Gastrocnemius medialis (tissue), 4 donors: ENCODE measurements around the gene SLC6A19.

Source experiments
- CTCF ChIP-seq, 5 experiments: fragments of 450-650 bp in 3 of 5; fragments of 200-600 bp in 2 of 5; sonication (generic) in 2 of 5; IDR thresholded peaks in 4 of 5; conservative IDR thresholded peaks in 1 of 5; 1 replicate in 4 of 5; 2 replicates in 1 of 5; pipeline ENCODE4 v1.5.1; 2016 to 2019; ENCODE audit warnings: antibody characterized with exemption in 5 of 5, mild to moderate bottlenecking in 3 of 5, moderate library complexity in 3 of 5
- POLR2A ChIP-seq, 2 donors: fragments of 450-650 bp; IDR thresholded peaks; one replicate each; pipeline ENCODE4 v1.6.1; 2017; ENCODE audit warnings: antibody characterized with exemption in 2 of 2, mild to moderate bottlenecking in 2 of 2, moderate library complexity in 2 of 2

DNA sequence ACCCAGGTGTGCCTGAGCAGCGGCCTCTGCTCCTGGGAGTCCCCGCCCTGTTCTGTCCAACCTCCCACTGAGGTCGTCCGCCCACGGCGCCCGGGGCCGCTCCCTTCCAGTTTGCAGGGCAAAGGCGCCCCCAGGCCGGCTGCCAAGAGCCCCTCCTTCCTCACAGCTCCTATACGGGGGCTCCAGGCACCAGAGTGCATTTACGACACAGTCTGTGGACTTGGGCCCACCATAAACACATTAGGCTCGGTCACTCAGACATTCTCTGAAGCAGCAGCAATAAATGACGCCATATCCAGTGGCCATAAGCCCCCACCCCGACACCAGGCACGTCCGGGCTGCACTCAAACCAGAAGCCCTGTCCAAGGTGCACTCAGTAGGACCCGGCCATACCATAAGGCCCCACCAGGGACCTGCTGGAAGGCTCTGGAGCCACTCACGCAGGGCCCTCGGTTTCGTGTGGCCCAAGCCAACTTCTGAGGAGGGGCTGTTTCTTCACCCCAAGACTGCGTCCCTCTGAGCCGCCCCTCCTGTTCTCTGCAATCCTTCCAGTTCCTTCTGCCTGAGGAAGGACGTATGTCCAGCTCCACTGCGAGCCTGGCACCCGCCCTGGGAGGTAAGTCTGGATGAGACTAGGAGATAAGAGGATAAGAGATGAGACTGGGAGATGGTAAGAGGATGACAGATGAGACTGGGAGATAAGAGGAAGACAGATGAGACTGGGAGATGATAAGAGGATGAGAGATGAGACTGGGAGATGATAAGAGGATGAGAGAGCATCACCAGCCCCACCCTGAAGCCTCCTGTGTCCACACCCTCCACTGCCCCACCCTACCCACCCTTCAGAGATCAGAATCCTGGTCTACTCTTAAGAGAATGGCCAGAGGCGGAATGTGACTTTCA, 50.5 kb downstream of the SLC6A19 start:
- TF ChIP-seq POLR2A (IDR thresholded peaks at IDR 0.05) (no peak), CTCF (IDR thresholded peaks at IDR 0.05 in 4 of 5, conservative IDR thresholded peaks at IDR 0.05 in 1 of 5) (no peak)
